ENCODE results near the gene TGIF2. TPM values are rescaled to one million over a fixed set of nuclear protein-coding genes. Genes with fewer than 3 reads are reported as not detected.

The TGIF2 gene
- total RNA-seq, 4 donors from 2014 or later: 10.6 to 12.7 (median 12.3) TPM

- TF ChIP-seq, protein P1, sequence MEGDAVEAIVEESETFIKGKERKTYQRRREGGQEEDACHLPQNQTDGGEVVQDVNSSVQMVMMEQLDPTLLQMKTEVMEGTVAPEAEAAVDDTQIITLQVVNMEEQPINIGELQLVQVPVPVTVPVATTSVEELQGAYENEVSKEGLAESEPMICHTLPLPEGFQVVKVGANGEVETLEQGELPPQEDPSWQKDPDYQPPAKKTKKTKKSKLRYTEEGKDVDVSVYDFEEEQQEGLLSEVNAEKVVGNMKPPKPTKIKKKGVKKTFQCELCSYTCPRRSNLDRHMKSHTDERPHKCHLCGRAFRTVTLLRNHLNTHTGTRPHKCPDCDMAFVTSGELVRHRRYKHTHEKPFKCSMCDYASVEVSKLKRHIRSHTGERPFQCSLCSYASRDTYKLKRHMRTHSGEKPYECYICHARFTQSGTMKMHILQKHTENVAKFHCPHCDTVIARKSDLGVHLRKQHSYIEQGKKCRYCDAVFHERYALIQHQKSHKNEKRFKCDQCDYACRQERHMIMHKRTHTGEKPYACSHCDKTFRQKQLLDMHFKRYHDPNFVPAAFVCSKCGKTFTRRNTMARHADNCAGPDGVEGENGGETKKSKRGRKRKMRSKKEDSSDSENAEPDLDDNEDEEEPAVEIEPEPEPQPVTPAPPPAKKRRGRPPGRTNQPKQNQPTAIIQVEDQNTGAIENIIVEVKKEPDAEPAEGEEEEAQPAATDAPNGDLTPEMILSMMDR (IDR thresholded peaks at IDR 0.05; ENCODE audit: low read depth): no peak
Observed at GRCh38 chr20:36565520-36565919, 7.9 kb upstream of the TGIF2 start.

- TF ChIP-seq, protein P1 (IDR thresholded peaks at IDR 0.05; ENCODE audit: low read depth): no peak
Observed at GRCh38 chr20:36569847-36570429, 3.5 kb upstream of the TGIF2 start.

GRCh38 chr20:36571564-36572504 lies 1.6 kb upstream of the TGIF2 start:
- TF ChIP-seq, protein P1 (IDR thresholded peaks at IDR 0.05; ENCODE audit: low read depth): no peak

GRCh38 chr20:36572701-36573102 lies 695 bp upstream of the TGIF2 start:
- TF ChIP-seq, protein P1 (IDR thresholded peaks at IDR 0.05; ENCODE audit: low read depth): no peak

- TF ChIP-seq, protein P1 (IDR thresholded peaks at IDR 0.05; ENCODE audit: low read depth): no peak
Observed at GRCh38 chr20:36573798-36574365, 485 bp downstream of the TGIF2 start.

GRCh38 chr20:36574366-36575135 lies 1.2 kb downstream of the TGIF2 start:
- TF ChIP-seq, protein P1 (IDR thresholded peaks at IDR 0.05; ENCODE audit: low read depth): no peak

Measured in subcutaneous adipose tissue (tissue), 4 donors.